H1 (cell line): ENCODE results near the gene PRKCH. TPM values are rescaled to one million over a fixed set of nuclear protein-coding genes. Genes with fewer than 3 reads are reported as not detected.

Source experiments
- CTCF ChIA-PET: fragments of 300-600 bp; sonication (Branson Sonifier 250); formaldehyde crosslinking; loops from one replicate; lab custom pipeline; 2021; ENCODE audit not compliant: partially characterized antibody; lab: Charles Lee
- POLR2A ChIA-PET: fragments of 300-600 bp; sonication (Branson Sonifier 250); formaldehyde crosslinking; loops from one replicate; lab custom pipeline; 2021; ENCODE audit warnings: inconsistent platforms; ENCODE audit not compliant: partially characterized antibody; lab: Charles Lee
- DNase-seq, 2 experiments: peaks; one replicate each; pipeline versions ENCODE4 v3.0.0 to v3.0.0-alpha.2; 2010 to 2022; ENCODE audit warnings: low spot score in 2 of 2, low read depth in 1 of 2, mixed read lengths in 1 of 2
- FAIRE-seq: peaks from 2 replicates; lab custom pipeline; 2011; peaks lifted over from hg19 to GRCh38; lab: Jason Lieb, UNC
- H2AFZ ChIP-seq: 2 replicates; pipeline ENCODE4 v1.8.1; 2012; ENCODE audit warnings: low read length, inconsistent platforms
- H2AK5ac ChIP-seq: 2 replicates; pipeline ENCODE4 v1.6.1; 2013; ENCODE audit warnings: low read depth, low read length
- H2BK120ac ChIP-seq: replicated peaks from 2 replicates; pipeline ENCODE3; 2013; ENCODE audit warnings: low read depth, low read length, inconsistent platforms
- H2BK12ac ChIP-seq: 2 replicates; pipeline ENCODE4 v1.6.1; 2013; ENCODE audit warnings: low read depth, low read length
- H2BK15ac ChIP-seq: 2 replicates; pipeline ENCODE4 v1.6.1; 2013; ENCODE audit warnings: low read length
- H2BK20ac ChIP-seq: 2 replicates; pipeline ENCODE4 v1.6.1; 2013; ENCODE audit warnings: low read length
- H2BK5ac ChIP-seq: 2 replicates; pipeline ENCODE4 v1.6.1; 2013; ENCODE audit warnings: low read depth, low read length
- H3K14ac ChIP-seq: 2 replicates; pipeline ENCODE4 v1.6.1; 2013; ENCODE audit warnings: inconsistent platforms; ENCODE audit not compliant: insufficient read length
- H3K18ac ChIP-seq: 2 replicates; pipeline ENCODE4 v1.6.1; 2013; ENCODE audit warnings: low read length; ENCODE audit errors: extremely low read depth
- H3K23ac ChIP-seq: 2 replicates; pipeline ENCODE4 v1.6.1; 2013; ENCODE audit warnings: inconsistent platforms; ENCODE audit not compliant: insufficient read length
- H3K23me2 ChIP-seq: 2 replicates; pipeline ENCODE4 v1.6.1; 2013; ENCODE audit warnings: low read depth, low read length
- H3K27ac ChIP-seq: 2 replicates; pipeline ENCODE4 v1.6.1; 2011; ENCODE audit warnings: low read depth, low read length, inconsistent platforms
- H3K27me3 ChIP-seq, 4 experiments: replicated peaks in 1 of 4; 1 replicate in 1 of 4; 2 replicates in 3 of 4; pipeline versions ENCODE4 v1.6.1 to v1.8.1; 2011 to 2013; ENCODE audit warnings: low read length in 3 of 4, mild to moderate bottlenecking in 3 of 4, inconsistent platforms in 2 of 4, mixed read lengths in 2 of 4, moderate library complexity in 1 of 4; ENCODE audit not compliant: control insufficient read depth in 3 of 4, insufficient read depth in 3 of 4; ENCODE audit errors: extremely low read depth in 1 of 4
- H3K36me3 ChIP-seq, 4 experiments: 2 replicates each; pipeline versions ENCODE4 v1.6.1 to v1.8.1; 2011 to 2013; ENCODE audit warnings: mild to moderate bottlenecking in 4 of 4, low read length in 3 of 4, moderate library complexity in 2 of 4, control low read depth in 1 of 4, inconsistent platforms in 1 of 4; ENCODE audit not compliant: insufficient read depth in 4 of 4, control insufficient read depth in 2 of 4
- H3K4ac ChIP-seq: replicated peaks from 2 replicates; pipeline ENCODE3; 2013; ENCODE audit warnings: low read length, low read depth, mixed read lengths, inconsistent platforms; ENCODE audit not compliant: insufficient read length
- H3K4me1 ChIP-seq, 4 experiments: replicated peaks in 1 of 4; 1 replicate in 1 of 4; 2 replicates in 3 of 4; pipeline versions ENCODE4 v1.6.1 to v1.8.1; 2011 to 2013; ENCODE audit warnings: low read length in 3 of 4, inconsistent platforms in 2 of 4, mixed read lengths in 1 of 4; ENCODE audit not compliant: insufficient read depth in 4 of 4, control insufficient read depth in 3 of 4
- H3K4me2 ChIP-seq, 2 experiments: 2 replicates each; pipeline versions ENCODE4 v1.6.1 to v1.8.1; 2011 to 2013; ENCODE audit warnings: low read depth in 2 of 2, low read length in 2 of 2, control low read depth in 1 of 2, inconsistent platforms in 1 of 2, mild to moderate bottlenecking in 1 of 2; ENCODE audit not compliant: insufficient read depth in 1 of 2
- H3K4me3 ChIP-seq, 4 experiments: fragments of 200-600, 300-600 bp in 1 of 4; sonication (generic), shearing (Covaris generic), sonication (Bioruptor Twin) in 1 of 4; 2 replicates each; pipeline versions ENCODE4 v1.5.1 to v1.8.1; 2011 to 2016; ENCODE audit warnings: low read length in 4 of 4, low read depth in 3 of 4, control low read depth in 2 of 4, inconsistent platforms in 2 of 4, mild to moderate bottlenecking in 2 of 4, mixed read lengths in 1 of 4, moderate library complexity in 1 of 4; ENCODE audit not compliant: insufficient read depth in 2 of 4; ENCODE audit errors: extremely low read depth in 1 of 4
- H3K56ac ChIP-seq: replicated peaks from 2 replicates; pipeline ENCODE3; 2013; ENCODE audit warnings: low read depth, mild to moderate bottlenecking, mixed read lengths, low read length, inconsistent platforms; ENCODE audit not compliant: insufficient read length
- H3K79me1 ChIP-seq: 2 replicates; pipeline ENCODE4 v1.6.1; 2013; ENCODE audit warnings: low read depth, low read length, control low read depth
- H3K79me2 ChIP-seq, 2 experiments: 2 replicates each; pipeline versions ENCODE4 v1.6.1 to v1.8.1; 2012 to 2013; ENCODE audit warnings: low read length in 2 of 2, mild to moderate bottlenecking in 2 of 2, inconsistent platforms in 1 of 2; ENCODE audit not compliant: insufficient read depth in 2 of 2, control insufficient read depth in 1 of 2
- H3K9ac ChIP-seq, 4 experiments: replicated peaks in 1 of 4; 1 replicate in 1 of 4; 2 replicates in 3 of 4; pipeline versions ENCODE4 v1.6.1 to v1.8.1; 2011 to 2013; ENCODE audit warnings: low read depth in 3 of 4, low read length in 3 of 4, control low read depth in 2 of 4, mild to moderate bottlenecking in 2 of 4, moderate library complexity in 2 of 4, inconsistent platforms in 1 of 4; ENCODE audit errors: extremely low read depth in 1 of 4
- H3K9me3 ChIP-seq, 2 experiments: 2 replicates each; pipeline versions ENCODE4 v1.6.1 to v1.8.1; 2012 to 2013; ENCODE audit warnings: mild to moderate bottlenecking in 2 of 2, moderate library complexity in 2 of 2, control low read depth in 1 of 2, inconsistent platforms in 1 of 2, low read depth in 1 of 2, low read length in 1 of 2, mixed read lengths in 1 of 2; ENCODE audit not compliant: insufficient read depth in 2 of 2
- H4K20me1 ChIP-seq, 2 experiments: replicated peaks in 1 of 2; 2 replicates each; pipeline versions ENCODE3 to v1.8.1; 2011 to 2013; ENCODE audit warnings: inconsistent platforms in 2 of 2, low read length in 2 of 2, mild to moderate bottlenecking in 1 of 2; ENCODE audit not compliant: insufficient read depth in 2 of 2, control insufficient read depth in 1 of 2
- H4K5ac ChIP-seq: 2 replicates; pipeline ENCODE4 v1.6.1; 2013; ENCODE audit warnings: low read length, low read depth, mixed read lengths, inconsistent platforms; ENCODE audit not compliant: insufficient read length
- H4K8ac ChIP-seq: 2 replicates; pipeline ENCODE4 v1.8.0; 2013; ENCODE audit warnings: mild to moderate bottlenecking, moderate library complexity, low read length, inconsistent platforms; ENCODE audit not compliant: insufficient read depth; ENCODE audit errors: extremely low read depth
- H4K91ac ChIP-seq: replicated peaks from 2 replicates; pipeline ENCODE3; 2013; ENCODE audit warnings: low read length, mixed read lengths, inconsistent platforms; ENCODE audit not compliant: insufficient read length
- ATF2 ChIP-seq: IDR thresholded peaks from 2 replicates; pipeline ENCODE4 v1.6.1; 2012; ENCODE audit warnings: low read length, inconsistent platforms
- BCL11A ChIP-seq, 2 experiments: IDR thresholded peaks; one replicate each; pipeline ENCODE4 v1.6.1; 2011; ENCODE audit warnings: low read depth in 2 of 2, low read length in 2 of 2, mild to moderate bottlenecking in 2 of 2
- BRCA1 ChIP-seq: IDR thresholded peaks from 2 replicates; pipeline ENCODE4 v1.6.1; 2012; ENCODE audit warnings: low read depth, low read length, improper control_type of control experiment
- CEBPB ChIP-seq: IDR thresholded peaks from 2 replicates; pipeline ENCODE4 v1.6.1; 2012; ENCODE audit warnings: low read depth, low read length
- FOSL1 ChIP-seq: IDR thresholded peaks from 2 replicates; pipeline ENCODE4 v1.6.1; 2011; ENCODE audit warnings: mild to moderate bottlenecking, low read depth, low read length, moderate library complexity; ENCODE audit not compliant: insufficient read depth
- KDM4A ChIP-seq: IDR thresholded peaks from one replicate; pipeline ENCODE4 v1.7.1; 2012; ENCODE audit warnings: low read depth, mild to moderate bottlenecking, moderate library complexity, low read length, inconsistent platforms; ENCODE audit not compliant: severe bottlenecking
- NANOG ChIP-seq: IDR thresholded peaks from 2 replicates; pipeline ENCODE4 v1.6.1; 2011; ENCODE audit warnings: low read length, low read depth, mild to moderate bottlenecking, inconsistent platforms; ENCODE audit not compliant: insufficient read depth, poor library complexity, severe bottlenecking
- POU5F1 ChIP-seq: IDR thresholded peaks from 2 replicates; pipeline ENCODE4 v1.6.1; 2011; ENCODE audit warnings: low read depth, mild to moderate bottlenecking, low read length, moderate library complexity
- SP1 ChIP-seq: IDR thresholded peaks from 2 replicates; pipeline ENCODE4 v1.6.1; 2011; ENCODE audit warnings: low read depth, low read length
- USF2 ChIP-seq: IDR thresholded peaks from 2 replicates; pipeline ENCODE4 v1.6.1; 2011; ENCODE audit warnings: low read length, improper control_type of control experiment
- whole genome bisulfite sequencing, 2 experiments: shearing (Covaris generic) in 1 of 2; methylation state at CpG; one replicate each; pipeline versions ENCODE4 v1.1.6 to v1.1.7; 2013 to 2015; ENCODE audit warnings: low lambda C conversion rate in 2 of 2, mixed read lengths in 2 of 2, inconsistent platforms in 1 of 2, low coverage in 1 of 2, missing lambda C conversion rate in 1 of 2; ENCODE audit not compliant: insufficient replicate concordance in 2 of 2, insufficient coverage in 1 of 2, insufficient read length in 1 of 2; ENCODE audit errors: extremely low coverage in 1 of 2, missing lambda C conversion rate in 1 of 2; 5-methylcytosine and 5-hydroxymethylcytosine counted together
- polyA plus RNA-seq, 7 experiments: library from polyadenylated mRNA; depleted of rRNA in 3 of 7; stranded (reverse) in 5 of 7; unstranded in 2 of 7; fragments of >200 nt in 5 of 7; fragments of 200-250 nt in 2 of 7; gene quantifications; 1 replicate in 5 of 7; 2 replicates in 1 of 7; 4 replicates in 1 of 7; pipeline versions ENCODE4 v1.2.1 to v1.2.3, GENCODE V29; 2011 to 2013; ENCODE audit warnings: missing spikeins in 2 of 7, mixed read lengths in 2 of 7
- total RNA-seq: library from RNA; stranded (reverse); fragmentation: NEBNext Ultra II Directional; extraction: Animal tissue kit (Norgen Biotek cat#: 25700); gene quantifications from 2 replicates; pipeline ENCODE4 v1.2.1, GENCODE V29; 2021

The PRKCH gene
- total and polyA plus RNA-seq, 2 of the 8 experiments (the other 6 are each of a cell fraction or from before 2014, with no cell fraction given): 6.4 to 7.0 TPM

GRCh38 chr14:61560323-61560722, 238.9 kb downstream of the PRKCH start:
- no peak overlapping the region for H3K9ac ChIP-seq
- POLR2A ChIA-PET: no interaction called here
- H3K4me3 ChIP-seq: no peak overlapping the region
- H2BK120ac ChIP-seq: no peak overlapping the region
- H2BK5ac ChIP-seq: no peak overlapping the region
- no peak overlapping the region for H3K4me2 ChIP-seq
- H3K36me3 ChIP-seq: no peaks in the 10 kb centered on the region
- H4K8ac ChIP-seq: no peak overlapping the region
- DNase-seq: no peak
- no peak overlapping the region for H2AK5ac ChIP-seq
- H3K79me2 ChIP-seq: no peaks in the 10 kb centered on the region
- H3K27ac ChIP-seq: no peak overlapping the region
- no peaks in the 10 kb centered on the region for H3K23me2 ChIP-seq
- no peak overlapping the region for H2BK20ac ChIP-seq
- no peak overlapping the region for H3K4ac ChIP-seq
- H2BK12ac ChIP-seq: no peak overlapping the region
- no peak overlapping the region for H4K5ac ChIP-seq
- H4K91ac ChIP-seq: no peak overlapping the region
- no peak overlapping the region for H3K14ac ChIP-seq
- no peak overlapping the region for H2AFZ ChIP-seq
- no peaks in the 10 kb centered on the region; a peak in 1 of 7 replicates for H3K27me3 ChIP-seq
- no peak overlapping the region for H3K18ac ChIP-seq
- no peaks in the 10 kb centered on the region for H4K20me1 ChIP-seq
- H3K23ac ChIP-seq: no peak overlapping the region
- H3K4me1 ChIP-seq: peaks cover 0 to 9% (median 6%) of the 10 kb centered on the region in 4 experiments; a peak in 4 of 7 replicates
- no peak for TF ChIP-seq NANOG
- no peak for TF ChIP-seq SP1
- no peak for TF ChIP-seq BRCA1
- no peak for TF ChIP-seq FOSL1
- no peak for TF ChIP-seq CEBPB
- TF ChIP-seq USF2: no peak
- TF ChIP-seq POU5F1: no peak
- no peak for TF ChIP-seq ATF2
- no peak for TF ChIP-seq KDM4A
- no peak for TF ChIP-seq BCL11A (IDR thresholded peaks at IDR 0.05; ENCODE audit: low read depth in 2 of 2, low read length in 2 of 2)
- no peak for FAIRE-seq
- no peak overlapping the region for H2BK15ac ChIP-seq
- no peaks in the 10 kb centered on the region; the same call in 1 of the 2 replicates for H3K79me1 ChIP-seq
- CTCF ChIA-PET: interaction anchor here (0.6 to 4.4 kb wide), 14 partner anchors 9 to 171 kb away, joined by 3 to 22 read pairs (median 4); no protein-coding TSS in a partner anchor
- no peaks in the 10 kb centered on the region for H3K9me3 ChIP-seq
- 73% methylated on average over 5 of the region's 5 CpGs; no CpG with 5 or more reads in 1 of the 2 experiments for WGBS, 2 experiments
- no peak overlapping the region for H3K56ac ChIP-seq
